RWPE1 (cell line): Measurements from ENCODE around the gene SPPL2C.

Experiments
- CTCF ChIA-PET: fragments of 350-600 bp; sonication (Branson Sonifier 250); formaldehyde crosslinking; extraction: SDS; loops from one replicate; lab custom pipeline; 2021; lab: Yijun Ruan, JAX
- POLR2A ChIA-PET: fragments of 400-600 bp; formaldehyde crosslinking; extraction: SDS; loops from one replicate; lab custom pipeline; 2020; ENCODE audit warnings: antibody characterized with exemption; ENCODE audit not compliant: low non-redundant PET; lab: Yijun Ruan, JAX
- DNase-seq: peaks from one replicate; pipeline ENCODE4 v3.0.0; 2012; ENCODE audit warnings: low spot score
- H3K27ac ChIP-seq: fragments of 450-650 bp; 2 replicates; pipeline ENCODE4 v1.5.1; 2017
- TF ChIP-seq, protein P1 (sequence below): fragments of 450-650 bp; conservative IDR thresholded peaks from 2 replicates; pipeline ENCODE4 v1.5.1; 2017; ENCODE audit warnings: low read depth, mild to moderate bottlenecking

The SPPL2C gene

DNA sequence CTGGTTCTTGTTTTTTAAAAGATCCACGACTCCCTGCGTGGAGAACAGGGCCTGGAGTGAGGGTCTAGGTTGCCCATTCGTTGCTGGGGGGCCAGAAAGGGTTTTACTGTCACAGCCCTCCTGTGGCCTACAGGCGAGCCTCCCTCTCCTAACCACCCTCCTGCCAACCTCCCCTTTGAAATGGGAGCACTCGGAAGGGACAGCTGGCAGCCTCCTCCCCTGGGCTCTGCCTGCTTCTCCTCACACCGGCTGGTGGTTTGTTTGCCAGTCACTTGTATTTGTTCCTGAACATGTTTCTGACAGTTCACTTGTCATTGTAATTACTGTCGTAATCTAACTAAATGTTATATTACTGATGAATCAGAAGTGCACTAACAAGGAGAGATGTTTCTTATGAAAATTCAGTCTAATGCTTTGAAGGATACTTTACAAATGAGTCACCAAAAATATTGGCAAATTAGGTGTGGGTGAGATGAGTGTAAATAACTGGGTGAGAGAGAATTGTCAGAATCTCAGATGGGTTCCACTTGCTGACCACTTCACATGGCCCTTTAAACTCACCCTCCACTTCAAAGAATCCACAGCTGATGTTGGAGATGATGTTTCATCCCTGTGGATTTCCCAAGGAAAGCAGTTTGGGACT is 2.7 kb upstream of the SPPL2C start:
- DNase-seq: peak; percentile 41
- H3K27ac ChIP-seq: no peak overlapping the region
- ChIA-PET CTCF (interaction anchor here (0.9 kb wide), 1 partner anchor 196 kb away, joined by 3 read pairs; no protein-coding TSS in a partner anchor), POLR2A (no interaction called here)
- TF ChIP-seq, protein P1, sequence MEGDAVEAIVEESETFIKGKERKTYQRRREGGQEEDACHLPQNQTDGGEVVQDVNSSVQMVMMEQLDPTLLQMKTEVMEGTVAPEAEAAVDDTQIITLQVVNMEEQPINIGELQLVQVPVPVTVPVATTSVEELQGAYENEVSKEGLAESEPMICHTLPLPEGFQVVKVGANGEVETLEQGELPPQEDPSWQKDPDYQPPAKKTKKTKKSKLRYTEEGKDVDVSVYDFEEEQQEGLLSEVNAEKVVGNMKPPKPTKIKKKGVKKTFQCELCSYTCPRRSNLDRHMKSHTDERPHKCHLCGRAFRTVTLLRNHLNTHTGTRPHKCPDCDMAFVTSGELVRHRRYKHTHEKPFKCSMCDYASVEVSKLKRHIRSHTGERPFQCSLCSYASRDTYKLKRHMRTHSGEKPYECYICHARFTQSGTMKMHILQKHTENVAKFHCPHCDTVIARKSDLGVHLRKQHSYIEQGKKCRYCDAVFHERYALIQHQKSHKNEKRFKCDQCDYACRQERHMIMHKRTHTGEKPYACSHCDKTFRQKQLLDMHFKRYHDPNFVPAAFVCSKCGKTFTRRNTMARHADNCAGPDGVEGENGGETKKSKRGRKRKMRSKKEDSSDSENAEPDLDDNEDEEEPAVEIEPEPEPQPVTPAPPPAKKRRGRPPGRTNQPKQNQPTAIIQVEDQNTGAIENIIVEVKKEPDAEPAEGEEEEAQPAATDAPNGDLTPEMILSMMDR: no peak

DNA sequence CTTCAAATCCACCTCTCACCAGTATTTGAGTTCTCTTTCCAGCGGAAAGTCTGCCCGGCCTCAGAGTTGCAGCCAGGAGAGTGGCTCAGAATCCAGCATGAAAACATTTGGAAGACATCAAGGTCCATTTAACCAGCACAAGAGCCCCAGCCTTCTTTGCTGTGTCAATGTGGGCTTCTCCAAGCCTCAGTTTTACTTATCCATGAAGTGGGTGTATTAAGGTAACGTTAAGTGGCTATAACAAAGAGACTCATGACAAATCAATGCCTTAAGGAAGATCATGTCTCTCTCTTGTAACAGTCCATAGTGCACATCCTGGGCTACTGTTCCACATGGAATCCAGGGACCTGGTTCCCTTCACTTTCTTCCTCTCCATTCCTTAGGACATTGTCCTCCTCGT is 959 bp upstream of the SPPL2C start:
- POLR2A ChIA-PET: no interaction called here
- no peak for DNase-seq
- TF ChIP-seq, protein P1: no peak
- no peak overlapping the region for H3K27ac ChIP-seq
- CTCF ChIA-PET: no interaction called here

DNA sequence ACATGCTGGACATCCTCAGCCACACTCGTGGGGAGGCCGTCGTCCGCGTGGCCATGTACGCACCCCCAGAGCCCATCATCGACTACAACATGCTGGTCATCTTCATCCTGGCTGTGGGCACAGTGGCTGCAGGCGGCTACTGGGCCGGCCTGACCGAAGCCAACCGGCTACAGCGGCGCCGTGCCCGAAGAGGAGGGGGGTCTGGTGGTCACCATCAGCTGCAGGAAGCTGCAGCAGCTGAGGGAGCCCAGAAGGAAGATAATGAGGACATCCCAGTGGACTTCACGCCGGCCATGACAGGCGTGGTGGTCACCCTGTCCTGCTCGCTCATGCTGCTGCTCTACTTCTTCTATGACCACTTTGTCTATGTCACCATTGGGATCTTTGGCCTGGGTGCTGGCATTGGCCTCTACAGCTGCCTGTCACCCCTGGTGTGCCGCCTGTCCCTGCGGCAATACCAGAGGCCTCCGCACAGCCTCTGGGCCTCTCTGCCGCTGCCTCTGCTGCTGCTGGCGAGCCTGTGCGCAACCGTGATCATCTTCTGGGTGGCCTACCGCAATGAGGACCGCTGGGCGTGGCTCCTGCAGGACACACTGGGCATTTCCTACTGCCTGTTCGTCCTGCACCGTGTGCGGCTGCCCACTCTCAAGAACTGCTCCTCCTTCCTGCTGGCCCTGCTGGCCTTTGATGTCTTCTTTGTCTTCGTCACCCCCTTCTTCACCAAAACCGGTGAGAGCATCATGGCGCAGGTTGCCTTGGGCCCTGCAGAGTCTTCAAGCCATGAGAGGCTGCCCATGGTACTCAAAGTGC is 900 bp downstream of the SPPL2C start:
- ChIA-PET CTCF (interaction anchor here (0.7 kb wide), 2 partner anchors 124 to 204 kb away, joined by 4 read pairs; no protein-coding TSS in a partner anchor), POLR2A (no interaction called here)
- TF ChIP-seq, protein P1: no peak
- DNase-seq: no peak
- H3K27ac ChIP-seq: no peak overlapping the region

DNA sequence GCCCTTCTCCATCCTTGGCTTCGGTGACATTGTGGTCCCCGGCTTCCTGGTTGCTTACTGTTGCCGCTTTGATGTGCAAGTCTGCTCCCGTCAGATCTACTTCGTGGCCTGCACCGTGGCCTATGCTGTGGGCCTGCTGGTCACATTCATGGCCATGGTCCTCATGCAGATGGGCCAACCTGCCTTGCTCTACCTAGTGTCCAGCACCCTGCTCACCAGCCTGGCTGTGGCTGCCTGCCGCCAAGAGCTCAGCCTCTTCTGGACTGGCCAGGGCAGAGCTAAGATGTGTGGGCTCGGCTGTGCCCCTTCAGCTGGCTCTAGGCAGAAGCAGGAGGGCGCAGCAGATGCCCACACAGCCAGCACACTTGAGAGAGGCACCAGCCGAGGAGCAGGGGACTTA is 1.5 kb downstream of the SPPL2C start:
- TF ChIP-seq, protein P1: no peak
- H3K27ac ChIP-seq: no peak overlapping the region
- POLR2A ChIA-PET: no interaction called here
- CTCF ChIA-PET: interaction anchor here (0.7 to 0.9 kb wide), 2 partner anchors 205 to 206 kb away, joined by 3 to 4 read pairs; no protein-coding TSS in a partner anchor
- no peak for DNase-seq

DNA sequence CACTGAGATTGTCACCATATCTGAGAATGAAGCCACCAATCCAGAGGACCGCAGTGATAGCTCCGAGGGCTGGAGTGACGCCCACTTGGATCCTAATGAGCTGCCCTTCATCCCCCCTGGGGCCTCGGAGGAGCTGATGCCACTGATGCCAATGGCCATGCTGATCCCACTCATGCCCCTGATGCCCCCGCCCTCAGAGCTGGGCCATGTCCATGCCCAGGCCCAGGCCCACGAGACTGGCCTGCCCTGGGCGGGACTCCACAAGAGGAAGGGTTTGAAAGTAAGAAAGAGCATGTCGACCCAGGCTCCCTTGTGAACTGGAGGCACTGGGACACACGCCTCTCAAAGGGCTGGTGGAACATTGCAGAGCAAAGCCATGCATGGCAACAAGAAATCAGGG is 2.0 kb downstream of the SPPL2C start:
- H3K27ac ChIP-seq: no peak overlapping the region
- TF ChIP-seq, protein P1: no peak
- ChIA-PET CTCF (interaction anchor here (0.5 to 0.9 kb wide), 4 partner anchors 27 to 263 kb away, joined by 3 to 4 read pairs (median 4); no protein-coding TSS in a partner anchor), POLR2A (no interaction called here)
- DNase-seq: no peak

DNA sequence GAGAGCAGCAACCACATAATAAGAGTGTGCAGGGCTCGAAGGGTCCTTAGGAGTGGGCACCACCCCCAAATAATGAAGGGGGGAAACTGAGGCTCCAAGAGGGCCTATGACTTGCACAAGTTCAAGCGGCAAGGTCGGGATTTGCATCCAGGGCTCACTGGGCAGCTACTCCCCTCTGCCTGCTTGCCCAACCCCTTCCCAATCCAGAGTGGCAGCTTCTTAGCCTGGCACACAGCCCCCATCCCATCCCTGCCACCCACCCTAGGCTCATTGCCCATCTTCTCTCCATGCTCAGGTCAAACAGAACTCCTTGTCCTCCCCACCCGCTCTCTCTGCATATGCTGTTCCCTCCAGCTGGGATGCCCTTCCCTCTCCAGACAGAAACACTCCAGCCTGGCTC is 2.4 kb downstream of the SPPL2C start:
- ChIA-PET POLR2A (no interaction called here), CTCF (interaction anchor here (0.5 to 0.9 kb wide), 3 partner anchors 27 to 263 kb away, joined by 3 to 4 read pairs (median 3); no protein-coding TSS in a partner anchor)

More for the DNA sequence above, 2.4 kb downstream of the SPPL2C start:
- H3K27ac ChIP-seq: no peak overlapping the region
- no peak for DNase-seq
- TF ChIP-seq, protein P1: no peak
